ENCODE data around the gene CSF1. TPM values are rescaled to one million over a fixed set of nuclear protein-coding genes. Genes with fewer than 3 reads are reported as not detected.
A peak's percentile ranks its signal among the peaks of the same experiment; 100 is the strongest.

CSF1 gene
- total and polyA plus RNA-seq, 2 of the 13 experiments (the other 11 are each of a cell fraction or from before 2014, with no cell fraction given), result 4.6 to 13.3 TPM

- TF ChIP-seq UBTF (CRISPR knock-in tag; IDR thresholded peaks at IDR 0.05) (no peak), HOXA3 (CRISPR knock-in tag; IDR thresholded peaks at IDR 0.05) (peak; percentile 53; the same call in 1 of the 2 replicates), POGZ (CRISPR knock-in tag; IDR thresholded peaks at IDR 0.05) (peak; percentile 36; the same call in 1 of the 2 replicates), TBX2 (CRISPR knock-in tag; IDR thresholded peaks at IDR 0.05; ENCODE audit: borderline replicate concordance) (peak; percentile 81), CEBPB (IDR thresholded peaks at IDR 0.05; ENCODE audit: borderline replicate concordance, low read depth, low read length) (0 out of 2 replicates have a peak, but pooled peaks have one; percentile 4), ZNF276 (CRISPR knock-in tag; IDR thresholded peaks at IDR 0.05; ENCODE audit: low read depth) (0 out of 2 replicates have a peak, but pooled peaks have one; percentile 51), ATF6 (CRISPR knock-in tag; conservative IDR thresholded peaks at IDR 0.05) (peak; percentile 86; the same call in 1 of the 2 replicates), ZNF543 (CRISPR knock-in tag; IDR thresholded peaks at IDR 0.05) (0 out of 2 replicates have a peak, but pooled peaks have one; percentile 41), HBP1 (CRISPR knock-in tag; IDR thresholded peaks at IDR 0.05; ENCODE audit: low read depth) (no peak), TRAFD1 (CRISPR knock-in tag; IDR thresholded peaks at IDR 0.05; ENCODE audit: borderline replicate concordance) (no peak), THYN1 (CRISPR knock-in tag; IDR thresholded peaks at IDR 0.05; ENCODE audit: borderline replicate concordance, low read depth) (no peak), HDAC2 (CRISPR knock-in tag; IDR thresholded peaks at IDR 0.05) (peak; percentile 79), SSRP1 (CRISPR knock-in tag; IDR thresholded peaks at IDR 0.05) (peak; percentile 96; the same call in 1 of the 2 replicates), CHD4 (IDR thresholded peaks at IDR 0.05; ENCODE audit: borderline replicate concordance, low read length) (peak; percentile 92; the same call in 1 of the 2 replicates), SIX4 (CRISPR knock-in tag; IDR thresholded peaks at IDR 0.05) (peak; percentile 45; the same call in 1 of the 2 replicates), ZBTB39 (CRISPR knock-in tag; IDR thresholded peaks at IDR 0.05) (no peak)
Observed at GRCh38 chr1:109959974-109960744, 49.5 kb downstream of the CSF1 start (continued).

Measured in HepG2 (cell line).